ENCODE data around the gene CACNA1G. TPM values are rescaled to one million over a fixed set of nuclear protein-coding genes. Genes with fewer than 3 reads are reported as not detected.

CACNA1G gene
- total and polyA plus RNA-seq, 4 donors: 0.29 to 2.8 TPM; not detected in 2

DNA sequence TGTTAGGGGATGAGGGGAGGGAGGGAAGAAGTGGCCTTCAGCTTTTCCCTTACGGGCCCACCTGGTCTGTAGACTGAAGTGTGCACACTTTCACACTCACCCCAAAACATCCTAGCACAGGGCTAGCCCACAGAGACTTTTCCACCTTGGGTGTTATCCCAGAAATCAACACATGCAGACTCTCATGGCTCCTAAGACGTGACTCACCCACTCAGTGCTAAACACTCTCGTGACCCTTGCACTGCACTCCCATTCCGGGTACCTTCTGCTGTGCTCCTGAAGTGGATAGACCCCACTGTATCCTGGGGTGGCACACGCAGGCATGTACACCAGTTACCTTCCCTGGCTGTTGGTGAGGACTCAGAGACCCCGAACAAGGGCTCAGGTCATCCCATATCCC, 51.1 kb downstream of the CACNA1G start:
- WGBS, 2 donors: 87 to 88% methylated on average over 6 of the region's 6 CpGs
- Histone ChIP-seq H3K27ac (ENCODE audit: low read depth in 1 of 2, low read length in 2 of 2) (no peak overlapping the region), H3K27me3 (ENCODE audit: control insufficient read depth in 1 of 2, insufficient read depth in 2 of 2, low read length in 1 of 2) (no peaks in the 10 kb centered on the region), H3K36me3 (ENCODE audit: control insufficient read depth in 1 of 2, insufficient read depth in 2 of 2, low read length in 1 of 2) (no peaks in the 10 kb centered on the region), H3K9me3 (ENCODE audit: control insufficient read depth, low read length) (no peaks in the 10 kb centered on the region), H3K4me3 (ENCODE audit: low read length in 2 of 2) (no peak overlapping the region), H3K4me1 (ENCODE audit: control insufficient read depth in 1 of 2, insufficient read depth in 2 of 2, low read length in 2 of 2) (no peaks in the 10 kb centered on the region)
- ATAC-seq (ENCODE audit: low FRiP score): no peak
- intact Hi-C loops (cut with DNase I): no loop called here
- no peak for DNase-seq

DNA sequence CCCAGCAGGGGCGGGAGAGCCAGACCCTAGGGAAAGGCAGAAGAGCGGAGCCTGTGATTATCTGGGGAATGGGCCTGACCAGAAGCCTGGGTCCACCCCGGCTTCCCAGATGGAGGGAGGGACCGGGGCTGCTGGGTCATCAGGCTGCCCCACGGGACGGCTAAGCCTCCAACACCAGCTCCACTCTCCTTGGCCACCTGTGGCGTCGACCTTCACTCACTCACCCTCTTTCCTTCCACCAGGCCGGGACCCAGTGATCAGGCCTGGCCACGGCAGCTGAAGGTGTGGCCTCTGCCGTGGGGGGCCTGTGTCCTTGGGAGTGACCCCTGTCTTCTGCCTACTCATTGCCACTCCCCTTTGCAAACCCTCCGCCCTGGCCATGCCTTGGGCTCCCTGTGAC, 51.8 kb downstream of the CACNA1G start:
- Histone ChIP-seq H3K27ac (ENCODE audit: low read depth in 1 of 2, low read length in 2 of 2) (no peak overlapping the region), H3K4me3 (ENCODE audit: low read length in 2 of 2) (no peak overlapping the region), H3K9me3 (ENCODE audit: control insufficient read depth, low read length) (no peaks in the 10 kb centered on the region), H3K27me3 (ENCODE audit: control insufficient read depth in 1 of 2, insufficient read depth in 2 of 2, low read length in 1 of 2) (no peaks in the 10 kb centered on the region), H3K4me1 (ENCODE audit: control insufficient read depth in 1 of 2, insufficient read depth in 2 of 2, low read length in 2 of 2) (no peaks in the 10 kb centered on the region), H3K36me3 (ENCODE audit: control insufficient read depth in 1 of 2, insufficient read depth in 2 of 2, low read length in 1 of 2) (no peaks in the 10 kb centered on the region)
- DNase-seq (no peak), ATAC-seq (ENCODE audit: low FRiP score) (no peak)
- intact Hi-C loops (cut with DNase I): no loop called here
- 93 to 95% methylated on average over 9 to 12 of the region's 12 CpGs for WGBS, 2 donors

DNA sequence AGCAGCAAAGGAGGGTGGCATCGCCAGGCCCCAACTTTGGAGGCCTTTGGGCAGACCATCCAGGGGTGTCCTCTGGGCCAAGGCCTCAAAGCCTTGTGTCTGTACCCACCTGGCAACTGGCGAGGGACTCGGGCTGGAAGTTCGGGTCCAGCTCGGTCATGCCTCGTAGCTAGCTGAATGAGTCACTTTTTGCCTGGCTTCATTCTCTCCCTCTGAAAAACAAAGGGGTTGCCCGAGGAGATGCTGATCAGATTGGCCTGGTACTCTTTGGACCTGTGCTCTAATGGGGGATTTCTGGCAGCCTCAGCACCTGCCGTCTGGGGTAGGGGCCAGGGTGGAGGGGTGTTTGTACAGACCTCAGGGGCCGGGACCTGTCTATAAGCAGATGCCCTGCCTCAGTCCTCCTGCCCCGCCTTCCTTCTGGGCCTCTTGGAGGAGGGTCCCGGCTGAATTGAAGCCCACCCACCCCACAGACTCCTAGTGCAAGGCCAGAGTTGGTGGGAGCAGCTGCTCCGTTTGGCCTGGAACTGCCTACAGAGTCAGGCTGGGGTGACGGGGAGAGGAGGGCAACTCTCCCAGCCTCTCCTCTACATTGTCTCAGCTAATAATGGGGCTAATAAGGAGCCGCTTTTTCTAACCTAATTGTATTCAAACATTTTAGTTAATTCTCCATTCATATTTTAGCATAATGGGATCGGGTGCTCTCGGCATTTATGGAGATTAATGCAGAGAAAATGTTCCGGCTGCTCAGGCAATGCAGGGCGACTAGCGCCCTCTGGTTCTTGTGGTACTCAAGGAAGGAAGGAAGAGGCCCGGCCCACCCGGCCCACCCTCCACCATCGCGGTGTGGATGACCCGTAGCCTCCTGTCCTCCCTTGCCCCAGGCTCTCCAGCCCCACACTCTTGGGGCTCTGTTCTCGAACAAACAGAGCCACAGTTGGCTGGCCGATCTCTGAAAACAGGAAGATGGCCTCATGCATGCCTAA, 52.8 kb downstream of the CACNA1G start:
- DNase-seq (no peak), ATAC-seq (ENCODE audit: low FRiP score) (no peak)
- WGBS, 2 donors: 51 to 53% methylated on average over 26 of the region's 26 CpGs
- intact Hi-C loops (cut with DNase I): no loop called here
- H3K27me3 ChIP-seq (ENCODE audit: control insufficient read depth in 1 of 2, insufficient read depth in 2 of 2, low read length in 1 of 2): no peaks in the 10 kb centered on the region
- H3K36me3 ChIP-seq (ENCODE audit: control insufficient read depth in 1 of 2, insufficient read depth in 2 of 2, low read length in 1 of 2): no peaks in the 10 kb centered on the region
- H3K9me3 ChIP-seq (ENCODE audit: control insufficient read depth, low read length): no peaks in the 10 kb centered on the region
- H3K27ac ChIP-seq (ENCODE audit: low read depth in 1 of 2, low read length in 2 of 2): no peak overlapping the region
- H3K4me3 ChIP-seq (ENCODE audit: low read length in 2 of 2): no peak overlapping the region
- H3K4me1 ChIP-seq (ENCODE audit: control insufficient read depth in 1 of 2, insufficient read depth in 2 of 2, low read length in 2 of 2): no peaks in the 10 kb centered on the region

DNA sequence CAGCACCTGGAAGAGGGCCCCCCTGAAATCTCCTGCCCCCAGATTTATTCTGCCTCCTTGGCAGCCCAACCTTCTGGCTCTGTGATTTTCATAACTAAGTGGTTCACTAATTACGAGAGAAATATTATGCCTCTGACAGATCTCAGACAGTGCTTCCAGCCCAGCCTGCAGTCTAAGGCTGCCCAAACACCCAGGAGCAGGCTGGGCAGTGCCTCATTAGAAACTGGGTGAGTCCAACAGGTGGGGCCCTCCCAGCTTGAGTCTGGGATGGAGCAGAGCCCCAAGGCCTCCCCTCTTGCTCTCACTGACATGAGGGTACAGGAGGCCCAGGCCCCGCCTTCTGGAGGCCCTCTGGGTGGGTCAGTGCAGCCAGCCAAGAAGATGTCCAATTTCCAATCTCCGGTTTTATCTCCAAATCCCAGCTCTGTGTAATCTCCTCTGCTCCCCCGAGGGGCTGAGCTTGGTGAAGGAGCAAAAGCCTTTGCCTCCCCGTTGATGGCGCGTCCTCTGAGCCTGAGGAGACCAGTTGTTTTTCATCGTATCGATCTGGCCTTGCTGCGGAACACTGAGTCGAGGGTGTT, 54.0 kb downstream of the CACNA1G start:
- Histone ChIP-seq H3K36me3 (ENCODE audit: control insufficient read depth in 1 of 2, insufficient read depth in 2 of 2, low read length in 1 of 2) (no peaks in the 10 kb centered on the region), H3K4me1 (ENCODE audit: control insufficient read depth in 1 of 2, insufficient read depth in 2 of 2, low read length in 2 of 2) (no peaks in the 10 kb centered on the region), H3K9me3 (ENCODE audit: control insufficient read depth, low read length) (no peaks in the 10 kb centered on the region), H3K27me3 (ENCODE audit: control insufficient read depth in 1 of 2, insufficient read depth in 2 of 2, low read length in 1 of 2) (no peaks in the 10 kb centered on the region), H3K27ac (ENCODE audit: low read depth in 1 of 2, low read length in 2 of 2) (no peak overlapping the region), H3K4me3 (ENCODE audit: low read length in 2 of 2) (no peak overlapping the region)
- DNase-seq: no peak
- intact Hi-C loops (cut with DNase I): no loop called here
- ATAC-seq (ENCODE audit: low FRiP score): no peak
- WGBS, 2 donors: 81 to 90% methylated on average over 11 of the region's 11 CpGs

DNA sequence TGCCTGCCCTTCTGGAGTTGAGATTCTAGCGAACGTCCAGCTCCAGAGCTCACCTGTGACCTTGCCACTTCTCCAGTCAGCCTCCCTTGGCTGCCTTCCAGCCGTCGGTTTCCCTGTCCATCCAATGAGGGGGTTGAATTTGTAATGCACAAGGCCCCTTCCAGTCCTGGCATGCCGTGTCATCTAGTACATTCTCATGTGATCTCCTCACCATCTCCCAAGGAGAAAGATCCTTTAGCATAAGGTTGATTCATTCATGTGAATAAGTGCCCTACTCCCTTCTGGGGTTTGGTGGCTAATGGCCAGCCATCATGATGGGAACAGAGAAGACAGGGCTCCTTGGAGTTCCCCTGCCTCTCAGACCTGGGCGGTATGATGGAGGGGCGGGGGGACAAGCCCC, 55.3 kb downstream of the CACNA1G start:
- H3K9me3 ChIP-seq (ENCODE audit: control insufficient read depth, low read length): no peaks in the 10 kb centered on the region
- no peaks in the 10 kb centered on the region for H3K27me3 ChIP-seq (ENCODE audit: control insufficient read depth in 1 of 2, insufficient read depth in 2 of 2, low read length in 1 of 2)
- H3K4me1 ChIP-seq (ENCODE audit: control insufficient read depth in 1 of 2, insufficient read depth in 2 of 2, low read length in 2 of 2): no peaks in the 10 kb centered on the region
- no peak overlapping the region for H3K4me3 ChIP-seq (ENCODE audit: low read length in 2 of 2)
- H3K36me3 ChIP-seq (ENCODE audit: control insufficient read depth in 1 of 2, insufficient read depth in 2 of 2, low read length in 1 of 2): no peaks in the 10 kb centered on the region
- DNase-seq (no peak), ATAC-seq (ENCODE audit: low FRiP score) (no peak)
- 75 to 83% methylated on average over 7 of the region's 7 CpGs for WGBS, 2 donors
- intact Hi-C loops (cut with DNase I): loop anchor here in 1 of 2 donors (1.0 kb wide), 1 partner anchor 34 kb away; no protein-coding TSS in a partner anchor
- no peak overlapping the region for H3K27ac ChIP-seq (ENCODE audit: low read depth in 1 of 2, low read length in 2 of 2)

DNA sequence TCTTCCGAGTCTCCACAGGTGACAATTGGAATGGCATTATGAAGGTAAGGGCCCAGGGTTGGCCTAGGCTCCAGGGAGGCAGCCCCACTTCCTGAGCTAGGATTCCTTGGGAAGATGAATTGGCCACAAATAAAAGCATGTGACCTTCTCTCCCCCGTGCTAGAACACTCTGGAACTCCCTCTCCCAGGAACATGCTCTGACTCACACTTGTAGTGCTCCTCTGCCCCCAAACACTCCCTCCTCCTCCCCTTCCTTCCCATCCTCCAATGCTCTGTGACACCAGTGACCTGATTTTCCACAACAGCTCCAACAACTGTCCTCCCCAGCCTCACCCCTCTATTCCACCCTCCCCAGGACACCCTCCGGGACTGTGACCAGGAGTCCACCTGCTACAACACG, 57.8 kb downstream of the CACNA1G start:
- Histone ChIP-seq H3K4me1 (ENCODE audit: control insufficient read depth in 1 of 2, insufficient read depth in 2 of 2, low read length in 2 of 2) (no peaks in the 10 kb centered on the region), H3K9me3 (ENCODE audit: control insufficient read depth, low read length) (no peaks in the 10 kb centered on the region), H3K4me3 (ENCODE audit: low read length in 2 of 2) (no peak overlapping the region), H3K27ac (ENCODE audit: low read depth in 1 of 2, low read length in 2 of 2) (no peak overlapping the region), H3K27me3 (ENCODE audit: control insufficient read depth in 1 of 2, insufficient read depth in 2 of 2, low read length in 1 of 2) (no peaks in the 10 kb centered on the region), H3K36me3 (ENCODE audit: control insufficient read depth in 1 of 2, insufficient read depth in 2 of 2, low read length in 1 of 2) (no peaks in the 10 kb centered on the region)
- no peak for DNase-seq
- intact Hi-C loops (cut with DNase I): no loop called here
- WGBS, 2 donors: 78% methylated on average over 4 of the region's 4 CpGs
- ATAC-seq (ENCODE audit: low FRiP score): no peak

DNA sequence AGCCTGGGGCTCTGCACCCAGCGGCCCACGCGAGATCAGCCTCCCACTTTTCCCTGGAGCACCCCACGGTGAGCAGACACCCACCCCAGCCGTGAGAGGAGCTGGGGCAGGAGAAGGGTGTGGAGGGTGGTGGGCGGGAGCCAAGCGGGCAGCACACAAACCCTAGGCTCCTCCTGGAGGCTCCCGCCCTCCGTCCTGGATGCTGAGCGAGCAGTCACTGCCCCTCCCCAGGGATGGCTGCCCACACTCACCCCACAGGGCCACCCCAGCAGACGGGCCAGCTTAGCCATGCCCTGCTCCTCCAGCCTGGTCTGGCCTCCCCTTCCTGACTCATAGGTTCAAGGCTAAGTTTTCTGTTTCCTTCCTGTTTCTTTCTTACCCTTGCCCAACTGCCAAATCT, 58.4 kb downstream of the CACNA1G start:
- intact Hi-C loops (cut with DNase I): no loop called here
- no peak overlapping the region for H3K4me3 ChIP-seq (ENCODE audit: low read length in 2 of 2)
- ATAC-seq (ENCODE audit: low FRiP score) (no peak), DNase-seq (no peak)
- no peaks in the 10 kb centered on the region for H3K9me3 ChIP-seq (ENCODE audit: control insufficient read depth, low read length)
- no peak overlapping the region for H3K27ac ChIP-seq (ENCODE audit: low read depth in 1 of 2, low read length in 2 of 2)
- H3K4me1 ChIP-seq (ENCODE audit: control insufficient read depth in 1 of 2, insufficient read depth in 2 of 2, low read length in 2 of 2): no peaks in the 10 kb centered on the region
- H3K36me3 ChIP-seq (ENCODE audit: control insufficient read depth in 1 of 2, insufficient read depth in 2 of 2, low read length in 1 of 2): no peaks in the 10 kb centered on the region
- no peaks in the 10 kb centered on the region for H3K27me3 ChIP-seq (ENCODE audit: control insufficient read depth in 1 of 2, insufficient read depth in 2 of 2, low read length in 1 of 2)
- 90 to 92% methylated on average over 11 of the region's 11 CpGs for WGBS, 2 donors

DNA sequence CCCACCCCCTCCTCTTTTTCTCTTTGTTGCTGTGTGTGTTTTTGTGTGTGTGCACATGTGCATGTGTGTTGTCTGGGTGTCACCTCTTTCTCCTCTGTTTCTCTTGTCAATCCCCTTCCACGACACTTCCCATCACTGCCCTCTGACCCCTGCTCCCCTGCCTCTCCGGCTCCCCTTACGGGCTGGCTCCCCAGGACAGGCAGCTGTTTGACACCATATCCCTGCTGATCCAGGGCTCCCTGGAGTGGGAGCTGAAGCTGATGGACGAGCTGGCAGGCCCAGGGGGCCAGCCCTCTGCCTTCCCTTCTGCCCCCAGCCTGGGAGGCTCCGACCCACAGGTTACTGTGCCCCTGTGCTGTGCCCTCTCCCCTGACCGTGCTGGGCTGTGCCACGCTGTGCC, 59.0 kb downstream of the CACNA1G start:
- Histone ChIP-seq H3K36me3 (ENCODE audit: control insufficient read depth in 1 of 2, insufficient read depth in 2 of 2, low read length in 1 of 2) (no peaks in the 10 kb centered on the region), H3K4me3 (ENCODE audit: low read length in 2 of 2) (no peak overlapping the region), H3K4me1 (ENCODE audit: control insufficient read depth in 1 of 2, insufficient read depth in 2 of 2, low read length in 2 of 2) (no peaks in the 10 kb centered on the region), H3K27me3 (ENCODE audit: control insufficient read depth in 1 of 2, insufficient read depth in 2 of 2, low read length in 1 of 2) (no peaks in the 10 kb centered on the region), H3K27ac (ENCODE audit: low read depth in 1 of 2, low read length in 2 of 2) (no peak overlapping the region), H3K9me3 (ENCODE audit: control insufficient read depth, low read length) (no peaks in the 10 kb centered on the region)
- intact Hi-C loops (cut with DNase I): no loop called here
- DNase-seq (no peak), ATAC-seq (ENCODE audit: low FRiP score) (no peak)
- WGBS, 2 donors: 92 to 94% methylated on average over 7 of the region's 7 CpGs

DNA sequence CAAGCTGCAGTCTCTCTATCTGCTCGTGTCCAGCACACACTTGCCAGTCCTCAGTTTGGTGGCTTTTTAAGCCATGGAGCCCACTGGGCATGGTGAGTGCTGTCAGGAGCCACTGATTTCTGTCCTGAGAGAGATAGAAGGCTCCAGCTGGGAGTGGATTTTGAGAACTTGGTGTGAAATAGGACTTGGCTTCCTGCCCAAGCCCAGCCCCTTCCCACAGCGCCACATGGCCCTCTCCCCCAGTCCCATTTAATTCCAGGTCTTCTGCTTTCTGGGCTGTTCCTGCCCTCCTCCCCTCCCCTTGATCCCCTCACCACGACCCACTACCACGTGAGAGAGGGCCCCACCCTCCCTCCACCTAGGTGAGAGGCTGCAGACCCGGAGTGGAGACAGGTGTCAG, 59.7 kb downstream of the CACNA1G start:
- intact Hi-C loops (cut with DNase I): no loop called here
- no peak for ATAC-seq (ENCODE audit: low FRiP score)

More for the DNA sequence above, 59.7 kb downstream of the CACNA1G start:
- DNase-seq: no peak
- H3K9me3 ChIP-seq (ENCODE audit: control insufficient read depth, low read length): no peaks in the 10 kb centered on the region
- WGBS, 2 donors: 71 to 73% methylated on average over 5 of the region's 5 CpGs
- no peak overlapping the region for H3K27ac ChIP-seq (ENCODE audit: low read depth in 1 of 2, low read length in 2 of 2)
- H3K36me3 ChIP-seq (ENCODE audit: control insufficient read depth in 1 of 2, insufficient read depth in 2 of 2, low read length in 1 of 2): no peaks in the 10 kb centered on the region
- H3K4me1 ChIP-seq (ENCODE audit: control insufficient read depth in 1 of 2, insufficient read depth in 2 of 2, low read length in 2 of 2): no peaks in the 10 kb centered on the region
- no peaks in the 10 kb centered on the region for H3K27me3 ChIP-seq (ENCODE audit: control insufficient read depth in 1 of 2, insufficient read depth in 2 of 2, low read length in 1 of 2)
- H3K4me3 ChIP-seq (ENCODE audit: low read length in 2 of 2): no peak overlapping the region

All from aorta (tissue), 5 donors.